Measurements from ENCODE around the gene TRAF3IP1. TPM values are rescaled to one million over a fixed set of nuclear protein-coding genes. Genes with fewer than 3 reads are reported as not detected.

Gene TRAF3IP1
- total RNA-seq, 1 donor from 2014 or later, result 14.4 TPM

- H3K9me3 Mint-ChIP-seq, result no peaks in the 10 kb centered on the region
- H3K27me3 Mint-ChIP-seq (ENCODE audit: insufficient read depth), result no peaks in the 10 kb centered on the region
- peaks cover 22% of the 10 kb centered on the region for H3K36me3 Mint-ChIP-seq (ENCODE audit: low read depth)
- H3K4me1 Mint-ChIP-seq (ENCODE audit: low read depth), result peaks cover 28% of the 10 kb centered on the region
- intact Hi-C loops (cut with micrococcal nuclease), result loop anchor here (1.0 to 5.0 kb wide), 6 partner anchors 35 to 460 kb away; partner anchors contain the start of genes ILKAP, TRAF3IP1 and UBE2F
- no peak for DNase-seq (ENCODE audit: low spot score)
- H3K4me3 Mint-ChIP-seq, result peak overlapping the region; percentile 93
- H3K27ac Mint-ChIP-seq, result peak overlapping the region; percentile 94
These were observed 107.3 kb downstream of the TRAF3IP1 start for GRCh38 chr2:238427435-238428162.

- Mint-ChIP-seq H3K9me3 (no peaks in the 10 kb centered on the region), H3K27ac (peak overlapping the region; percentile 34), H3K36me3 (ENCODE audit: low read depth) (peaks cover 30% of the 10 kb centered on the region), H3K4me3 (peak overlapping the region; percentile 47), H3K27me3 (ENCODE audit: insufficient read depth) (no peaks in the 10 kb centered on the region), H3K4me1 (ENCODE audit: low read depth) (peaks cover 28% of the 10 kb centered on the region)
- no peak for DNase-seq (ENCODE audit: low spot score)
- intact Hi-C loops (cut with micrococcal nuclease), result loop anchor here (5.0 kb wide), 2 partner anchors 197 to 462 kb away; partner anchors contain the start of gene UBE2F
These were observed 108.5 kb downstream of the TRAF3IP1 start for GRCh38 chr2:238428866-238429265.

GRCh38 chr2:238430781-238431180 lies 110.5 kb downstream of the TRAF3IP1 start:
- intact Hi-C loops (cut with micrococcal nuclease), result no loop called here

GRCh38 chr2:238431456-238431855 lies 111.1 kb downstream of the TRAF3IP1 start:
- Mint-ChIP-seq H3K27ac (no peak overlapping the region), H3K27me3 (ENCODE audit: insufficient read depth) (no peaks in the 10 kb centered on the region), H3K36me3 (ENCODE audit: low read depth) (peaks cover 44% of the 10 kb centered on the region), H3K9me3 (no peaks in the 10 kb centered on the region), H3K4me1 (ENCODE audit: low read depth) (peaks cover 32% of the 10 kb centered on the region), H3K4me3 (no peak overlapping the region)
- no peak for DNase-seq (ENCODE audit: low spot score)
- intact Hi-C loops (cut with micrococcal nuclease), result no loop called here

More at GRCh38 chr2:238430781-238431180, 110.5 kb downstream of the TRAF3IP1 start:
- Mint-ChIP-seq H3K27ac (no peak overlapping the region), H3K9me3 (no peaks in the 10 kb centered on the region), H3K4me1 (ENCODE audit: low read depth) (peaks cover 32% of the 10 kb centered on the region), H3K27me3 (ENCODE audit: insufficient read depth) (no peaks in the 10 kb centered on the region), H3K36me3 (ENCODE audit: low read depth) (peaks cover 40% of the 10 kb centered on the region), H3K4me3 (no peak overlapping the region)
- no peak for DNase-seq (ENCODE audit: low spot score)

GRCh38 chr2:238433300-238433915 lies 113.1 kb downstream of the TRAF3IP1 start:
- H3K27me3 Mint-ChIP-seq (ENCODE audit: insufficient read depth), result no peaks in the 10 kb centered on the region
- H3K4me3 Mint-ChIP-seq, result no peak overlapping the region
- H3K27ac Mint-ChIP-seq, result no peak overlapping the region
- no peak for DNase-seq (ENCODE audit: low spot score)
- H3K36me3 Mint-ChIP-seq (ENCODE audit: low read depth), result peaks cover 50% of the 10 kb centered on the region
- peaks cover 21% of the 10 kb centered on the region for H3K4me1 Mint-ChIP-seq (ENCODE audit: low read depth)
- intact Hi-C loops (cut with micrococcal nuclease), result no loop called here
- no peaks in the 10 kb centered on the region for H3K9me3 Mint-ChIP-seq

- Mint-ChIP-seq H3K9me3 (no peaks in the 10 kb centered on the region), H3K36me3 (ENCODE audit: low read depth) (peaks cover 56% of the 10 kb centered on the region), H3K27ac (no peak overlapping the region)
These were observed 113.9 kb downstream of the TRAF3IP1 start for GRCh38 chr2:238433941-238434845.

GRCh38 chr2:238434846-238435751 lies 114.8 kb downstream of the TRAF3IP1 start:
- no peak overlapping the region for H3K4me3 Mint-ChIP-seq
- peaks cover 53% of the 10 kb centered on the region for H3K36me3 Mint-ChIP-seq (ENCODE audit: low read depth)
- DNase-seq (ENCODE audit: low spot score), result no peak
- no peak overlapping the region for H3K27ac Mint-ChIP-seq
- intact Hi-C loops (cut with micrococcal nuclease), result loop anchor here (5.0 kb wide), 1 partner anchor 832 kb away; no protein-coding TSS in a partner anchor
- no peaks in the 10 kb centered on the region for H3K9me3 Mint-ChIP-seq
- H3K27me3 Mint-ChIP-seq (ENCODE audit: insufficient read depth), result no peaks in the 10 kb centered on the region
- H3K4me1 Mint-ChIP-seq (ENCODE audit: low read depth), result peaks cover 31% of the 10 kb centered on the region

More at GRCh38 chr2:238433941-238434845, 113.9 kb downstream of the TRAF3IP1 start:
- DNase-seq (ENCODE audit: low spot score), result no peak
- intact Hi-C loops (cut with micrococcal nuclease), result no loop called here
- peaks cover 25% of the 10 kb centered on the region for H3K4me1 Mint-ChIP-seq (ENCODE audit: low read depth)
- no peak overlapping the region for H3K4me3 Mint-ChIP-seq
- H3K27me3 Mint-ChIP-seq (ENCODE audit: insufficient read depth), result no peaks in the 10 kb centered on the region

GRCh38 chr2:238435752-238436096 lies 115.4 kb downstream of the TRAF3IP1 start:
- peak overlapping the region; percentile 8 for H3K27ac Mint-ChIP-seq
- no peaks in the 10 kb centered on the region for H3K27me3 Mint-ChIP-seq (ENCODE audit: insufficient read depth)
- no peaks in the 10 kb centered on the region for H3K9me3 Mint-ChIP-seq
- H3K4me1 Mint-ChIP-seq (ENCODE audit: low read depth), result peaks cover 31% of the 10 kb centered on the region
- DNase-seq (ENCODE audit: low spot score), result no peak
- no peak overlapping the region for H3K4me3 Mint-ChIP-seq
- intact Hi-C loops (cut with micrococcal nuclease), result loop anchor here (5.0 kb wide), 1 partner anchor 832 kb away; no protein-coding TSS in a partner anchor
- peaks cover 53% of the 10 kb centered on the region for H3K36me3 Mint-ChIP-seq (ENCODE audit: low read depth)

GRCh38 chr2:238438856-238439849 lies 118.8 kb downstream of the TRAF3IP1 start:
- Mint-ChIP-seq H3K4me1 (ENCODE audit: low read depth) (peaks cover 46% of the 10 kb centered on the region), H3K36me3 (ENCODE audit: low read depth) (peaks cover 42% of the 10 kb centered on the region), H3K27ac (peak overlapping the region; percentile 71), H3K27me3 (ENCODE audit: insufficient read depth) (no peaks in the 10 kb centered on the region), H3K9me3 (no peaks in the 10 kb centered on the region), H3K4me3 (peak overlapping the region; percentile 9)
- intact Hi-C loops (cut with micrococcal nuclease), result loop anchor here (1.0 to 5.0 kb wide), 4 partner anchors 13 to 942 kb away; partner anchors contain the start of genes ASB1 and TRAF3IP1
- DNase-seq (ENCODE audit: low spot score), result no peak

- no peak overlapping the region for H3K4me3 Mint-ChIP-seq
- DNase-seq (ENCODE audit: low spot score), result no peak
- no peak overlapping the region for H3K27ac Mint-ChIP-seq
- intact Hi-C loops (cut with micrococcal nuclease), result loop anchor here (1.0 to 5.0 kb wide), 4 partner anchors 14 to 941 kb away; partner anchors contain the start of genes ASB1 and TRAF3IP1
- peaks cover 35% of the 10 kb centered on the region for H3K36me3 Mint-ChIP-seq (ENCODE audit: low read depth)
- H3K27me3 Mint-ChIP-seq (ENCODE audit: insufficient read depth), result no peaks in the 10 kb centered on the region
- no peaks in the 10 kb centered on the region for H3K9me3 Mint-ChIP-seq
- H3K4me1 Mint-ChIP-seq (ENCODE audit: low read depth), result peaks cover 39% of the 10 kb centered on the region
These were observed 119.6 kb downstream of the TRAF3IP1 start for GRCh38 chr2:238439917-238440316.

GRCh38 chr2:238440331-238440730 lies 120.0 kb downstream of the TRAF3IP1 start:
- no peak for DNase-seq (ENCODE audit: low spot score)
- Mint-ChIP-seq H3K4me3 (no peak overlapping the region), H3K27me3 (ENCODE audit: insufficient read depth) (no peaks in the 10 kb centered on the region), H3K4me1 (ENCODE audit: low read depth) (peaks cover 39% of the 10 kb centered on the region), H3K9me3 (no peaks in the 10 kb centered on the region), H3K27ac (peak overlapping the region; percentile 4), H3K36me3 (ENCODE audit: low read depth) (peaks cover 38% of the 10 kb centered on the region)
- intact Hi-C loops (cut with micrococcal nuclease), result no loop called here

Data from activated T-helper 1 cell treated with anti-CD3 and anti-CD28 coated beads, Interleukin-12 subunit alpha, Interleukin-12 subunit beta, Interleukin-2, Interleukin-4 antibody, amounts not matched to agents 30 ng/mL and 10 ng/mL and 1 ng/mL, durations not matched to agents 14 hours and 24 hours and 36 hours (primary cell).